HepG2 (cell line): ENCODE data around the gene DACT2. TPM values are rescaled to one million over a fixed set of nuclear protein-coding genes. Genes with fewer than 3 reads are reported as not detected.

Experiments used
- CSRNP2 ChIP-seq: sonication (generic); formaldehyde crosslinking; conservative IDR thresholded peaks from 2 replicates; pipeline ENCODE4 v1.8.0; 2022; ENCODE audit warnings: low read depth, missing genetic modification reagents
- DRAP1 ChIP-seq: IDR thresholded peaks from 2 replicates; pipeline ENCODE4 v1.6.1; 2016; ENCODE audit warnings: missing genetic modification reagents, missing compliant biosample characterization
- ERF ChIP-seq: IDR thresholded peaks from 2 replicates; pipeline ENCODE4 v1.6.1; 2018; ENCODE audit warnings: missing biosample characterization, missing genetic modification reagents
- FOSL2 ChIP-seq: sonication (generic); formaldehyde crosslinking; IDR thresholded peaks from 2 replicates; pipeline ENCODE4 v1.4.0; 2020; ENCODE audit warnings: missing genetic modification reagents
- HMG20A ChIP-seq: IDR thresholded peaks from 2 replicates; pipeline ENCODE4 v1.6.1; 2016; ENCODE audit warnings: borderline replicate concordance
- HMGA1 ChIP-seq: sonication (generic); formaldehyde crosslinking; conservative IDR thresholded peaks from 2 replicates; pipeline ENCODE4 v1.4.0; 2020; ENCODE audit warnings: missing genetic modification reagents
- POLR2AphosphoS5 ChIP-seq: IDR thresholded peaks from 2 replicates; pipeline ENCODE4 v1.6.1; 2012; ENCODE audit warnings: low read depth, low read length
- SIN3A ChIP-seq: IDR thresholded peaks from 2 replicates; pipeline ENCODE4 v1.6.1; 2011; ENCODE audit warnings: low read depth, mild to moderate bottlenecking, control low read depth, low read length, borderline replicate concordance
- SNAPC2 ChIP-seq: sonication (generic); formaldehyde crosslinking; IDR thresholded peaks from 2 replicates; pipeline ENCODE4 v1.8.1; 2022; ENCODE audit warnings: mild to moderate bottlenecking, missing genetic modification reagents
- SNRNP70 ChIP-seq: fragments of 200-400 bp; formaldehyde crosslinking; IDR thresholded peaks from 2 replicates; pipeline ENCODE4 v1.6.1; 2017; ENCODE audit warnings: mild to moderate bottlenecking, low read depth, low read length, moderate library complexity
- TBX3 ChIP-seq: fragments of 450-650 bp; IDR thresholded peaks from 2 replicates; pipeline ENCODE4 v1.6.1; 2017; ENCODE audit warnings: antibody characterized with exemption, mild to moderate bottlenecking, inconsistent platforms, borderline replicate concordance
- ZBTB40 ChIP-seq, 2 experiments: fragments of 450-650 bp in 1 of 2; sonication (generic) in 1 of 2; formaldehyde crosslinking in 1 of 2; IDR thresholded peaks; 2 replicates each; pipeline versions ENCODE4 v1.6.1 to v1.8.0; 2016 to 2022; ENCODE audit warnings: antibody characterized with exemption in 1 of 2, mild to moderate bottlenecking in 1 of 2, missing genetic modification reagents in 1 of 2
- ZNF136 ChIP-seq: sonication (generic); formaldehyde crosslinking; IDR thresholded peaks from 2 replicates; pipeline ENCODE4 v1.8.1; 2022; ENCODE audit warnings: low read depth, mild to moderate bottlenecking, moderate library complexity, missing genetic modification reagents
- ZNF878 ChIP-seq: sonication (generic); formaldehyde crosslinking; IDR thresholded peaks from 2 replicates; pipeline ENCODE4 v1.8.1; 2023; ENCODE audit warnings: mild to moderate bottlenecking, missing genetic modification reagents, moderate library complexity
- polyA plus RNA-seq, 8 experiments: library from polyadenylated mRNA; depleted of rRNA in 3 of 8; stranded (reverse) in 7 of 8; unstranded in 1 of 8; fragments of >200 nt; fragmentation: Illumina TruSeq in 4 of 8; extraction: Trizol in 4 of 8; gene quantifications; 2 replicates each; pipeline versions ENCODE4 v1.2.1 to v1.2.3, GENCODE V29; 2011 to 2016; ENCODE audit warnings: low read depth in 4 of 8, missing spikeins in 1 of 8, mixed read lengths in 1 of 8; ENCODE audit not compliant: insufficient read depth in 1 of 8
- total RNA-seq, 5 experiments: library from RNA; depleted of rRNA; stranded (reverse); fragments of >200 nt; fragmentation: Illumina TruSeq; extraction: Trizol; gene quantifications; 2 replicates each; pipeline ENCODE4 v1.2.3, GENCODE V29; 2016; ENCODE audit warnings: low read depth in 1 of 5
- TF ChIP-seq, protein P1 (sequence below): sonication (generic); formaldehyde crosslinking; conservative IDR thresholded peaks from 2 replicates; pipeline ENCODE4 v1.4.0; 2020; ENCODE audit warnings: missing genetic modification reagents

Gene DACT2
- total and polyA plus RNA-seq, 2 of the 13 experiments (the other 11 are each of a cell fraction or from before 2014, with no cell fraction given) = 0.15 TPM; not detected in 1

GRCh38 chr6:168326294-168327261 lies 7.0 kb upstream of the DACT2 start (continued):
- TF ChIP-seq ZBTB40 (IDR thresholded peaks at IDR 0.05) (no peak), ZBTB40 (CRISPR knock-in tag; IDR thresholded peaks at IDR 0.05) (no peak), CSRNP2 (CRISPR knock-in tag) (no peak), ZNF136 (CRISPR knock-in tag) (no peak; the same call in 1 of the 2 replicates), HMGA1 (CRISPR knock-in tag) (no peak), TBX3 (no peak), SNAPC2 (CRISPR knock-in tag) (peak; percentile 65; the same call in 1 of the 2 replicates), DRAP1 (CRISPR knock-in tag) (peak; percentile 72; the same call in 1 of the 2 replicates), ZNF878 (0 out of 2 replicates have a peak, but pooled peaks have one; percentile 40), SIN3A (no peak), POLR2AphosphoS5 (peak; percentile 39; the same call in 1 of the 2 replicates), HMG20A (CRISPR knock-in tag) (peak; percentile 98), SNRNP70 (no peak), FOSL2 (CRISPR knock-in tag) (peak; percentile 88), ERF (CRISPR knock-in tag) (peak; percentile 67)
- TF ChIP-seq, protein P1, sequence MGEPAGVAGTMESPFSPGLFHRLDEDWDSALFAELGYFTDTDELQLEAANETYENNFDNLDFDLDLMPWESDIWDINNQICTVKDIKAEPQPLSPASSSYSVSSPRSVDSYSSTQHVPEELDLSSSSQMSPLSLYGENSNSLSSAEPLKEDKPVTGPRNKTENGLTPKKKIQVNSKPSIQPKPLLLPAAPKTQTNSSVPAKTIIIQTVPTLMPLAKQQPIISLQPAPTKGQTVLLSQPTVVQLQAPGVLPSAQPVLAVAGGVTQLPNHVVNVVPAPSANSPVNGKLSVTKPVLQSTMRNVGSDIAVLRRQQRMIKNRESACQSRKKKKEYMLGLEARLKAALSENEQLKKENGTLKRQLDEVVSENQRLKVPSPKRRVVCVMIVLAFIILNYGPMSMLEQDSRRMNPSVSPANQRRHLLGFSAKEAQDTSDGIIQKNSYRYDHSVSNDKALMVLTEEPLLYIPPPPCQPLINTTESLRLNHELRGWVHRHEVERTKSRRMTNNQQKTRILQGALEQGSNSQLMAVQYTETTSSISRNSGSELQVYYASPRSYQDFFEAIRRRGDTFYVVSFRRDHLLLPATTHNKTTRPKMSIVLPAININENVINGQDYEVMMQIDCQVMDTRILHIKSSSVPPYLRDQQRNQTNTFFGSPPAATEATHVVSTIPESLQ (CRISPR knock-in tag) = no peak
